ENCODE measurements around the gene IGSF5.

DNA sequence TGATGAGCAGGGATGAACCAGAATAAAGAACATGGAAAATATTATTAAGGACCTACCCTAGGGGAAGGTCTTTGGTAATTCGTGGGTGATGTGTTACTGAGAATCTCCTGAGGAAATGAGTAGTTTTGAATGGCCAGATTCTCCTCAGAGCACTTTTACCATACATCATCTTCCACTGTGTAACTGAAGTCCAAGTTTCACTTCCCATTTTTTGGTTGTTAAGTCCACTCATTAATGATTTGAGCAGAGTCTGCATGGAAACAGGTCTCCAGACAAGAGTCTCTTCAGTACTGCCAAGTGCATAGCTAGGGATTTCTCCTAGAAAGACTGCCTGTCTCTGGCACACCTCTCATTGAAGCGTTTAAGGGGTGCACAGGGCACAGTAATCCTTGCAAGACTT lies 73.6 kb downstream of the IGSF5 start:
- TF ChIP-seq, protein P1, sequence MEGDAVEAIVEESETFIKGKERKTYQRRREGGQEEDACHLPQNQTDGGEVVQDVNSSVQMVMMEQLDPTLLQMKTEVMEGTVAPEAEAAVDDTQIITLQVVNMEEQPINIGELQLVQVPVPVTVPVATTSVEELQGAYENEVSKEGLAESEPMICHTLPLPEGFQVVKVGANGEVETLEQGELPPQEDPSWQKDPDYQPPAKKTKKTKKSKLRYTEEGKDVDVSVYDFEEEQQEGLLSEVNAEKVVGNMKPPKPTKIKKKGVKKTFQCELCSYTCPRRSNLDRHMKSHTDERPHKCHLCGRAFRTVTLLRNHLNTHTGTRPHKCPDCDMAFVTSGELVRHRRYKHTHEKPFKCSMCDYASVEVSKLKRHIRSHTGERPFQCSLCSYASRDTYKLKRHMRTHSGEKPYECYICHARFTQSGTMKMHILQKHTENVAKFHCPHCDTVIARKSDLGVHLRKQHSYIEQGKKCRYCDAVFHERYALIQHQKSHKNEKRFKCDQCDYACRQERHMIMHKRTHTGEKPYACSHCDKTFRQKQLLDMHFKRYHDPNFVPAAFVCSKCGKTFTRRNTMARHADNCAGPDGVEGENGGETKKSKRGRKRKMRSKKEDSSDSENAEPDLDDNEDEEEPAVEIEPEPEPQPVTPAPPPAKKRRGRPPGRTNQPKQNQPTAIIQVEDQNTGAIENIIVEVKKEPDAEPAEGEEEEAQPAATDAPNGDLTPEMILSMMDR (IDR thresholded peaks at IDR 0.05 in 4 of 5, conservative IDR thresholded peaks at IDR 0.05 in 1 of 5), result no peak
- no peak for TF ChIP-seq POLR2A (IDR thresholded peaks at IDR 0.05)
